ENCODE results near the gene PUS3.

The PUS3 gene

GRCh38 chr11:125901872-125902271 lies 1.1 kb downstream of the PUS3 start:
- H3K36me3 ChIP-seq (ENCODE audit: control insufficient read depth in 2 of 2, insufficient read depth in 1 of 2, low read length in 2 of 2): peaks cover 0 to 16% of the 10 kb centered on the region in 2 experiments; a peak in 2 of 3 replicates
- TF ChIP-seq ZNF768 (tag by site-specific recombination; IDR thresholded peaks at IDR 0.05) (no peak), ZNF433 (tag by site-specific recombination; IDR thresholded peaks at IDR 0.05; ENCODE audit: low read depth) (no peak), CTCF (tag by site-specific recombination; IDR thresholded peaks at IDR 0.05) (no peak), ZNF623 (tag by site-specific recombination; IDR thresholded peaks at IDR 0.05) (no peak), HOXA7 (CRISPR knock-in tag; IDR thresholded peaks at IDR 0.05; ENCODE audit: borderline replicate concordance) (no peak), ZNF391 (tag by site-specific recombination; IDR thresholded peaks at IDR 0.05; ENCODE audit: borderline replicate concordance, low read depth) (no peak), OVOL3 (tag by site-specific recombination; IDR thresholded peaks at IDR 0.05) (no peak), ZNF37A (tag by site-specific recombination; IDR thresholded peaks at IDR 0.05) (no peak), ZNF791 (tag by site-specific recombination; IDR thresholded peaks at IDR 0.05) (no peak), KLF17 (tag by site-specific recombination; IDR thresholded peaks at IDR 0.05) (no peak), ZNF133 (tag by site-specific recombination; IDR thresholded peaks at IDR 0.05) (no peak), GLIS1 (tag by site-specific recombination; IDR thresholded peaks at IDR 0.05) (no peak), ZNF518A (tag by site-specific recombination; conservative IDR thresholded peaks at IDR 0.05; ENCODE audit: low read depth) (no peak), ZBTB49 (tag by site-specific recombination; IDR thresholded peaks at IDR 0.05; ENCODE audit: low read depth) (no peak), ZNF654 (tag by site-specific recombination; IDR thresholded peaks at IDR 0.05; ENCODE audit: low read depth) (no peak), ZNF146 (tag by site-specific recombination; IDR thresholded peaks at IDR 0.05) (no peak)
- CTCF ChIA-PET: no interaction called here
- H3K4me1 ChIP-seq (ENCODE audit: control insufficient read depth, insufficient read depth, low read length): no peaks in the 10 kb centered on the region
- no peak overlapping the region for H3K27ac ChIP-seq (ENCODE audit: extremely low read depth, low read depth, low read length)
- no peaks in the 10 kb centered on the region for H3K9me3 ChIP-seq (ENCODE audit: control insufficient read depth, insufficient read depth, low read depth, low read length)
- H3K4me3 ChIP-seq (ENCODE audit: low read depth, low read length): no peak overlapping the region
- POLR2A ChIA-PET: interaction anchor here (0.7 to 2.4 kb wide), 3 partner anchors 14 to 826 kb away, joined by 3 to 26 read pairs (median 7); partner anchors contain the start of gene HYLS1

All from HEK293 (cell line).